ACC112 (cell line): ENCODE results near the gene MED9.

Experiments
- H2AFZ ChIP-seq: fragments of 200-600 bp; sonication (generic); one replicate; pipeline ENCODE4 v1.6.0; 2017; ENCODE audit warnings: antibody characterized with exemption, low read length; ENCODE audit not compliant: unreplicated experiment
- H3K27ac ChIP-seq: fragments of 200-600 bp; sonication (generic); 2 replicates; pipeline ENCODE4 v1.5.1; 2014; ENCODE audit warnings: low read depth, mild to moderate bottlenecking, antibody characterized with exemption, low read length, moderate library complexity
- H3K27me3 ChIP-seq: fragments of 200-600 bp; sonication (generic); 2 replicates; pipeline ENCODE4 v1.6.1; 2014; ENCODE audit warnings: mild to moderate bottlenecking, antibody characterized with exemption, low read length, moderate library complexity, mixed read lengths; ENCODE audit not compliant: insufficient read depth
- H3K36me3 ChIP-seq: fragments of 200-600 bp; sonication (generic); 2 replicates; pipeline ENCODE4 v1.6.1; 2016; ENCODE audit warnings: mild to moderate bottlenecking, antibody characterized with exemption, low read length, moderate library complexity, mixed read lengths; ENCODE audit not compliant: insufficient read depth
- H3K4me1 ChIP-seq: fragments of 200-600 bp; sonication (generic); one replicate; pipeline ENCODE4 v1.6.1; 2016; ENCODE audit warnings: low read length, mixed read lengths; ENCODE audit not compliant: insufficient read depth, unreplicated experiment, control insufficient read depth
- H3K4me3 ChIP-seq: fragments of 200-600 bp; sonication (generic); 2 replicates; pipeline ENCODE4 v1.5.1; 2014; ENCODE audit warnings: mild to moderate bottlenecking, low read depth, low read length
- H3K79me2 ChIP-seq: fragments of 200-600 bp; sonication (generic); one replicate; pipeline ENCODE4 v1.6.0; 2016; ENCODE audit warnings: low read length; ENCODE audit not compliant: control insufficient read depth, unreplicated experiment, insufficient read depth

Gene MED9

DNA sequence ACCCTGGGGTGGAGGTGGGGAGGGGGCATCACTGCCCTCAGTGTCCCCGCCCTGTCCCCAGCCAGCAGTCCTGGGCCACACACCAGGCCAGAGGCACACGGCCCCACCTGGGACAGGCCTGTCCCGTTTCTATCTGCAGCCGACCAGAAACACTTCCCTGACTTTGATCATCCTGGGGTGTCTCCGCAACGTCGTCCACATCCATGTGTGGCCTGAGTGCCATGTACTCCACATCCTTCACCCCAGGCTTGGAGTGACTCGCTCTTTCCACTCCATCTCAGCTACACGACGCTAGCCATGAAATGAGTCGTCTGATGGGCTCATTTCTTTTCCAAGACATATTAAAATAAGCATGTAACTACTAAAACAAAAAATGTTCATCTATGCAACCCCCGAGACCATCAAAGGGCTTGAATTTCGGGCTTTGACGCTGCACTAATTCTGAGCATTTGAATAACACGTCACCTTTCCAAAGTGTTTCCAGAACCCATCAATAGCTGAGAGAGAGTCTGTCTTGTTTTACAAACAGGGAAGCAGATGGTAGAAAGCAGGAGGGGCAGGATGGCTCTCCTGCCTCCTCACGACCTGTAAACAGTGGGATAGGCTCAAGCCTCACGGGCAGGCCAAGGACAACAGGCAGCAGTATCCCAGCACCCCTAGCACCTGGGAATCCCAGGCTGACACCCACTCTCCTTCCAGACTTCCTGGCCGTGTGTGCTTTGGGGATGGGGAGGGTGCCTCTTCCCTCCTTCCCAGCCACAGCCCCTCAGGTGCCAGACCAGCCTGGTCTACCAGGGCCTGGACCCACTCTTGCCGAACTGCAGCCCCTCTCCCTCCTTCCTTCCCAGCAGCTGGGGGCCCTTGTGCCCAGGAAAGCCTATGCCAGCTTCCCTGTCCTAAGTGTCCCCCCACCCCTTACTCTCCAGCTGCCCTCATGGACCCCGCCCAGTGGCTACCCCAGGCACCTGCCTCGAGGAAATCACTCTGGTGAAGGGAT is 39.4 kb downstream of the MED9 start:
- H3K27me3 ChIP-seq = no peaks in the 10 kb centered on the region

GRCh38 chr17:17516941-17517720 is 40.3 kb downstream of the MED9 start:
- Histone ChIP-seq H3K4me1 (peaks cover 14% of the 10 kb centered on the region), H3K79me2 (no peaks in the 10 kb centered on the region), H3K27ac (no peak overlapping the region)

More for the DNA sequence above, 39.4 kb downstream of the MED9 start:
- H2AFZ ChIP-seq = no peak overlapping the region
- no peaks in the 10 kb centered on the region for H3K36me3 ChIP-seq
- H3K27ac ChIP-seq = peak overlapping the region; percentile 76
- no peaks in the 10 kb centered on the region for H3K79me2 ChIP-seq
- H3K4me1 ChIP-seq = peaks cover 18% of the 10 kb centered on the region
- H3K4me3 ChIP-seq = no peak overlapping the region

GRCh38 chr17:17518014-17518413 is 41.2 kb downstream of the MED9 start:
- peaks cover 7% of the 10 kb centered on the region for H3K4me1 ChIP-seq
- H3K27me3 ChIP-seq = no peaks in the 10 kb centered on the region
- H3K36me3 ChIP-seq = no peaks in the 10 kb centered on the region
- H3K4me3 ChIP-seq = no peak overlapping the region
- H2AFZ ChIP-seq = no peak overlapping the region
- no peak overlapping the region for H3K27ac ChIP-seq
- no peaks in the 10 kb centered on the region for H3K79me2 ChIP-seq

More at GRCh38 chr17:17516941-17517720, 40.3 kb downstream of the MED9 start:
- no peak overlapping the region for H3K4me3 ChIP-seq
- no peaks in the 10 kb centered on the region for H3K27me3 ChIP-seq
- no peak overlapping the region for H2AFZ ChIP-seq
- H3K36me3 ChIP-seq = no peaks in the 10 kb centered on the region

DNA sequence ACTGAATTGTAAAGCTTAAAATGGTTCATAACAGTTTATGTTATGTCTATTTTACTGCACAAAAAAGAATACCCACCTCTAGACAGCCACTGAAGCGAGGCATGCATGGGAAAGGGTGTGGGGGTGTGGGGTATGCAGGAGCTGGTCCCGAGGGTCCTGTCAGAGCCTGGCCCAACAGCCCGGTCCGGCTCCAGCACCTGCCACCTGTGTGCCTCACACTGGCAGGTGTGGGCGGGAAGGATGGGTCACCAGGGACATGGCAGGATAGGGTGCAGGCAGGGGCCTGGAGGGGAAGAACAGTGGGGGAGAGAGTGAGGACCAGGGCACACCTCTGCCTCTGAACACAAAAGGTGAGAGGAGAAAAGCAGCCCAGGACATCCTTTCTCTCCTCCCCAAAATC is 42.2 kb downstream of the MED9 start:
- no peaks in the 10 kb centered on the region for H3K79me2 ChIP-seq
- peaks cover 7% of the 10 kb centered on the region for H3K4me1 ChIP-seq
- no peak overlapping the region for H3K4me3 ChIP-seq
- H2AFZ ChIP-seq = no peak overlapping the region
- no peak overlapping the region for H3K27ac ChIP-seq
- no peaks in the 10 kb centered on the region for H3K27me3 ChIP-seq
- H3K36me3 ChIP-seq = no peaks in the 10 kb centered on the region

- Histone ChIP-seq H3K4me1 (peaks cover 7% of the 10 kb centered on the region), H3K27ac (no peak overlapping the region)
These were observed 43.1 kb downstream of the MED9 start for GRCh38 chr17:17519886-17520285.

GRCh38 chr17:17520599-17521232 is 43.9 kb downstream of the MED9 start:
- Histone ChIP-seq H3K27me3 (no peaks in the 10 kb centered on the region), H3K36me3 (no peaks in the 10 kb centered on the region), H3K79me2 (no peaks in the 10 kb centered on the region), H3K4me3 (no peak overlapping the region), H2AFZ (no peak overlapping the region), H3K27ac (no peak overlapping the region), H3K4me1 (peaks cover 2% of the 10 kb centered on the region)

More at GRCh38 chr17:17519886-17520285, 43.1 kb downstream of the MED9 start:
- Histone ChIP-seq H3K36me3 (no peaks in the 10 kb centered on the region), H2AFZ (no peak overlapping the region), H3K79me2 (no peaks in the 10 kb centered on the region), H3K4me3 (no peak overlapping the region), H3K27me3 (no peaks in the 10 kb centered on the region)

DNA sequence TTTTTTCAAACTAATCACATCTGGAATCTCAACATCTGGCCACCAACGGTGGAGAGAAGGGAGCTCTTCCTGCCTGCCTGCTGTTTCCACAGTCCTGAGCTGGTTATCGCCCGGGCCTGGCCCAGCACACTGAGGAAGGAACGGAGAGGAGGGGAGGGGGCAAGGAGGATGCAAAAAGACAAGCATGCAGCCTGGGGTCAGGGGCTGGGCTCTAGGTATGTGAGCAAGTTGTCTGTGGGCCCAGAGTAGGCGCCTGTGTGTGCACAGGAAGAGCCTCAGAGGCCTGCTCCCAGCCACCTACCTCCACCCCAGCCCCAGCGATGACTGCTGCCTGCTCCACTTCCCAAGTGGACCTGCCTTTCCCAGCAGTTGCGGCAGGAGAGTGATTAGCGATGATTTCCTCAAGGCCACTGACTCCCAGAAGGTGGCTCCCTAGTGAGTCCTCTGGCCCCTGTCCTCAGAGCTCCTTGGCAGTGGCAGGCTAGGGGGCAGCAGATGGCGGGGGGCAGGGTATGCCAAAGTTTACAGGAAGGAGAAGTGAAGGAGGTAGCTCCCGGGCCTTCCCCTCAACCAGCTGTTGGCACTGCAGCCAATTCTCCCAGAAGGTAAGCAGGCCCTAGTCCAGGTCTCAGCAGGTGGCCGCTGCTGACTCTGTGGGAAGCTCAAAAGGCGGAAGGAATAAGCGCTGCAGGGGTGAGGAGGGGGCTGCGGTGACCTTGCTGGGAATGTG is 46.4 kb downstream of the MED9 start:
- Histone ChIP-seq H3K4me3 (no peak overlapping the region), H3K27me3 (no peaks in the 10 kb centered on the region), H3K79me2 (no peaks in the 10 kb centered on the region), H3K36me3 (no peaks in the 10 kb centered on the region), H3K4me1 (no peaks in the 10 kb centered on the region), H2AFZ (no peak overlapping the region), H3K27ac (no peak overlapping the region)

DNA sequence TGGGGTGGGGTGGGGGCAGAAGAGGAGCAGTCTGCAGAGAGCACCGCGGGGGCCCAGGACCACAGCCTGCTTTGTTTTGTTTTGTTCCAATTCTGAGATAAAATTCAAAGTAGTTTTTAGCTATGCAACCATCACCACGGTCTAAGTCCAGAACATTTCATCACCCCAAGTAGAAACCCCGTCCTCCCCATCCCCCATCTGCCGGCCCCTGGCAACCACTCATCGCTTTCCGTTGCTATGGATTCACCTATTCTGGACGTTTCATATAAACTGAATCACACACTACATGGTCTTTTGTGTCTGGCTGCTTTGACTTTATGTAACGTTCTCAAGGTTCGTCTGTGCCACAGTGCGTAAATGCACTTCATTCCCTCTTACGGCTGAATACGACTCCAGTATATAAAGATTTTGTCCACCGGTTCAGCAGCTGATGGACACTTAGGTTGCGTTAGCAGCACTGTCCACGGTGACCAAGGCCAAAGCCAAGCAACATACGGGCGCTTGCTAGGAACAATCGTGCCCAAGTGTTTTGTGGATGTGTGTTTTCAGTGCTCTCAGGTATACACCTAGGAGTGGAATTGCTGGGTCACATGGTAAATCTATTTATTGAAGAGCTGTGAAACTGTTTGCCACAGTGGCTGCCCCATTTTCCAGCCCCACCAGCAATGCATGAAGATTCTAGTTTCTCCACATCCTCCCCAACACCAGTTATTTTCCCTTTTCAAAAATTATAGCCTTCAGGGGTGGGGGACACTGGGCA is 47.1 kb downstream of the MED9 start:
- no peaks in the 10 kb centered on the region for H3K4me1 ChIP-seq
- H3K27ac ChIP-seq = no peak overlapping the region
- no peak overlapping the region for H3K4me3 ChIP-seq
- no peaks in the 10 kb centered on the region for H3K79me2 ChIP-seq
- H3K27me3 ChIP-seq = no peaks in the 10 kb centered on the region
- no peak overlapping the region for H2AFZ ChIP-seq
- H3K36me3 ChIP-seq = no peaks in the 10 kb centered on the region

- no peaks in the 10 kb centered on the region for H3K36me3 ChIP-seq
- H3K4me1 ChIP-seq = no peaks in the 10 kb centered on the region
- no peak overlapping the region for H3K4me3 ChIP-seq
- no peaks in the 10 kb centered on the region for H3K79me2 ChIP-seq
- H3K27ac ChIP-seq = no peak overlapping the region
- no peaks in the 10 kb centered on the region for H3K27me3 ChIP-seq
- H2AFZ ChIP-seq = no peak overlapping the region
These were observed 48.5 kb downstream of the MED9 start for GRCh38 chr17:17525311-17525710.
